Endothelial cell of umbilical vein (primary cell): Measurements from ENCODE around the gene LHFPL2. TPM values are rescaled to one million over a fixed set of nuclear protein-coding genes. Genes with fewer than 3 reads are reported as not detected.

Experiments used
- BruUV-seq: library from RNA; stranded (reverse); fragments of 400-500 nt; replicated peaks from 2 replicates; lab custom pipeline; 2021; lab: Mats Ljungman, UMichigan
- CTCF ChIA-PET: fragments of 300-600, 350-600 bp; sonication (Branson Sonifier 250); formaldehyde crosslinking; loops from one replicate; lab custom pipeline; 2021; ENCODE audit warnings: antibody characterized with exemption, inconsistent platforms; lab: Charles Lee
- POLR2A ChIA-PET: fragments of 300-600, 350-600 bp; sonication (Branson Sonifier 250); formaldehyde crosslinking; loops from one replicate; lab custom pipeline; 2021; ENCODE audit warnings: antibody characterized with exemption, inconsistent platforms; lab: Charles Lee
- DNase-seq: peaks from one replicate; pipeline ENCODE4 v3.0.0-alpha.2; 2011; ENCODE audit warnings: low read depth, low spot score
- FAIRE-seq: peaks from 2 replicates; lab custom pipeline; 2011; peaks lifted over from hg19 to GRCh38; lab: Jason Lieb, UNC
- H2AFZ ChIP-seq: 2 replicates; pipeline ENCODE4 v1.6.0; 2012; ENCODE audit warnings: low read depth, low read length, control low read depth, inconsistent platforms
- H3K27ac ChIP-seq: 2 replicates; pipeline ENCODE4 v1.5.1; 2011; ENCODE audit warnings: low read depth, mild to moderate bottlenecking, control low read depth, low read length, moderate library complexity; ENCODE audit not compliant: insufficient read depth
- H3K27me3 ChIP-seq, 2 experiments: 2 replicates each; pipeline versions ENCODE4 v1.6.0 to v1.6.1; 2011; ENCODE audit warnings: low read length in 2 of 2, mixed read lengths in 1 of 2; ENCODE audit not compliant: control insufficient read depth in 2 of 2, insufficient read depth in 2 of 2
- H3K36me3 ChIP-seq, 2 experiments: 2 replicates in 1 of 2; 3 replicates in 1 of 2; pipeline ENCODE4 v1.5.1; 2011; ENCODE audit warnings: low read length in 2 of 2, mild to moderate bottlenecking in 1 of 2, moderate library complexity in 1 of 2; ENCODE audit not compliant: control insufficient read depth in 2 of 2, insufficient read depth in 2 of 2; ENCODE audit errors: extremely low read depth in 1 of 2
- H3K4me1 ChIP-seq: 3 replicates; pipeline ENCODE4 v1.5.1; 2011; ENCODE audit warnings: mild to moderate bottlenecking, low read length; ENCODE audit not compliant: control insufficient read depth, insufficient read depth; ENCODE audit errors: extremely low read depth
- H3K4me2 ChIP-seq: 2 replicates; pipeline ENCODE4 v1.6.1; 2011; ENCODE audit warnings: low read length, control low read depth, mixed read lengths; ENCODE audit not compliant: insufficient read depth
- H3K4me3 ChIP-seq, 3 experiments: fragments of 200-600 bp in 1 of 3; sonication (generic), shearing (Covaris generic) in 1 of 3; replicated peaks in 1 of 3; 2 replicates each; pipeline ENCODE4 v1.5.1; 2011 to 2016; ENCODE audit warnings: control low read depth in 3 of 3, low read length in 3 of 3, mild to moderate bottlenecking in 2 of 3, inconsistent platforms in 1 of 3, low read depth in 1 of 3, moderate library complexity in 1 of 3; ENCODE audit not compliant: insufficient read depth in 1 of 3
- H3K79me2 ChIP-seq: 2 replicates; pipeline ENCODE4 v1.6.0; 2012; ENCODE audit warnings: low read length, inconsistent platforms; ENCODE audit not compliant: control insufficient read depth, insufficient read depth
- H3K9ac ChIP-seq: replicated peaks from 2 replicates; pipeline ENCODE3; 2011; ENCODE audit warnings: low read length, control low read depth; ENCODE audit not compliant: insufficient read depth; ENCODE audit errors: extremely low read depth
- H3K9me1 ChIP-seq: replicated peaks from 3 replicates; pipeline ENCODE4 v1.6.0; 2011; ENCODE audit warnings: mild to moderate bottlenecking, low read length; ENCODE audit not compliant: control insufficient read depth, insufficient read depth; ENCODE audit errors: extremely low read depth
- H3K9me3 ChIP-seq: replicated peaks from 2 replicates; pipeline ENCODE4 v1.5.1; 2012; ENCODE audit warnings: low read length, inconsistent platforms; ENCODE audit not compliant: control insufficient read depth, insufficient read depth
- H4K20me1 ChIP-seq: replicated peaks from 2 replicates; pipeline ENCODE3; 2011; ENCODE audit warnings: mild to moderate bottlenecking, low read length; ENCODE audit not compliant: control insufficient read depth, insufficient read depth; ENCODE audit errors: extremely low read depth
- EZH2 ChIP-seq: IDR thresholded peaks from 2 replicates; pipeline ENCODE4 v1.6.1; 2012; ENCODE audit warnings: borderline replicate concordance, low read depth, mild to moderate bottlenecking, moderate library complexity, low read length, inconsistent platforms; ENCODE audit not compliant: severe bottlenecking
- FOS ChIP-seq: IDR thresholded peaks from 2 replicates; pipeline ENCODE4 v1.6.1; 2011; ENCODE audit warnings: mild to moderate bottlenecking, low read length, moderate library complexity, borderline replicate concordance; ENCODE audit not compliant: insufficient read depth
- GATA2 ChIP-seq: IDR thresholded peaks from 2 replicates; pipeline ENCODE4 v1.7.0; 2011; ENCODE audit warnings: low read depth, mild to moderate bottlenecking, moderate library complexity, mixed read lengths, low read length; ENCODE audit not compliant: insufficient read length, insufficient read depth
- JUN ChIP-seq: IDR thresholded peaks from 2 replicates; pipeline ENCODE4 v1.6.1; 2011; ENCODE audit warnings: borderline replicate concordance, low read depth; ENCODE audit not compliant: insufficient read length, insufficient read depth
- MYC ChIP-seq: IDR thresholded peaks from one replicate; pipeline ENCODE4 v1.6.1; 2011; ENCODE audit warnings: mild to moderate bottlenecking, low read depth, low read length
- POLR2A ChIP-seq: IDR thresholded peaks from 2 replicates; pipeline ENCODE4 v1.6.1; 2012; ENCODE audit warnings: low read depth, mild to moderate bottlenecking, control low read depth, low read length
- POLR2AphosphoS5 ChIP-seq: IDR thresholded peaks from 2 replicates; pipeline ENCODE4 v1.6.1; 2012; ENCODE audit warnings: low read depth, mild to moderate bottlenecking, control low read depth, low read length, moderate library complexity; ENCODE audit not compliant: insufficient read depth
- dilution Hi-C: fragments of 300-500 bp; cut with MboI; formaldehyde crosslinking; loops from one replicate; pipeline ENCODE4 v1.15.0; 2019; ENCODE audit warnings: low sequenced_read_pairs; ENCODE audit not compliant: extremely low pct_ligation_motif_present
- intact Hi-C: fragments of 100-400 bp; cut with micrococcal nuclease; formaldehyde crosslinking; loops from one replicate; pipeline ENCODE4 v1.10.0; 2022
- polyA plus RNA-seq, 4 experiments: library from polyadenylated mRNA; depleted of rRNA in 3 of 4; stranded (reverse) in 3 of 4; unstranded in 1 of 4; fragments of >200 nt; gene quantifications; 2 replicates each; pipeline versions ENCODE4 v1.2.1 to v1.2.3, GENCODE V29; 2011 to 2012; ENCODE audit warnings: missing spikeins in 1 of 4
- total RNA-seq: library from RNA; stranded (reverse); gene quantifications from 2 replicates; pipeline ENCODE4 v1.2.3, GENCODE V29; 2021
- TF ChIP-seq, protein P1 (sequence below): IDR thresholded peaks from 2 replicates; pipeline ENCODE4 v1.6.1; 2011; ENCODE audit not compliant: insufficient read depth, insufficient read length
- TF ChIP-seq, protein P2 (sequence below), 2 donors: IDR thresholded peaks; 1 replicate in 1 of 2; 2 replicates in 1 of 2; pipeline ENCODE4 v1.5.1; 2011; ENCODE audit warnings: low read length in 2 of 2, mild to moderate bottlenecking in 2 of 2, moderate library complexity in 2 of 2, control low read depth in 1 of 2, inconsistent platforms in 1 of 2, low read depth in 1 of 2; ENCODE audit not compliant: insufficient read depth in 1 of 2; ENCODE audit errors: extremely low read depth in 1 of 2

LHFPL2 gene
- total and polyA plus RNA-seq, 2 donors (not counting 3 experiments of a cell fraction or from before 2014, with no cell fraction given): 9.6 to 36.3 TPM

DNA sequence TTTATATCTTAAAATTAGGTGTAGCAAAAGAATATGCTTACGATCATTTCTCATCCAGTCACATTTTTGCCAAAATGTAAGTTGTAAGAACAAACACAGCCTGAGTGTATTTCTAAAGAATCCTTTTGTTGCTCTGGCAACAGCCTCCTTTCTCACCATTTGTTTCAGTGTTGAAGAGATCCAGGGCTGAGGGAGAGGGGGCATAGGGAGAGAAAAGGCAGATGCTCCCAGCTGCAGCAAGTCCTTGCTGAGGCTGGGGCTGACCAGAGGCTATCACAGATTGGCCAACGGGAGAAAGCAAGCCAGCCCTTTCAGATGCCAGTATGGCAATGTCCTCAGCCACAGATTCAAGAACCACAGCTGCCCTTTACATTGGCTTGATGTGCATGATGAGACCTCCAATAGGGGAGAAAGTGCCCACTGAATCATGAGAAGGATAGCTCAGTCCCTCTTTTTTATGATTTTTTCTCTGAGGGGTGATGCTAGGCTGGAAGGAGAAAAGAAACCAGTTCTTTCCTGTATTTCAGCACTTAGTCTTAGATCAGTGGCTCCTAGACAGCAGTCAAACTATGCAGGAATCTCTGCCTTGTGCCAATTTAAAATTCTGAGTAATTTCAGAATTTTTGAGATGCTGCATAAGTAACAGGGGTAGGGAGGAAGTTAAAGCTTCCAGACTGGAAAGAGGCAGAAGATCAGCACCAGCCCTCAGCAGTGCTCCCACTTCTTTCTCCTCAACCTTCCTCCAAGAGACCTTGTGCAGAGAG is 142.1 kb downstream of the LHFPL2 start:
- Histone ChIP-seq H3K36me3 (peaks cover 0 to 2% of the 10 kb centered on the region in 2 experiments), H3K4me3 (no peak overlapping the region), H2AFZ (no peak overlapping the region), H3K27me3 (no peaks in the 10 kb centered on the region), H3K27ac (no peak overlapping the region), H3K79me2 (peaks cover 1% of the 10 kb centered on the region), H3K9ac (no peak overlapping the region), H4K20me1 (no peaks in the 10 kb centered on the region), H3K9me1 (no peaks in the 10 kb centered on the region), H3K4me2 (no peak overlapping the region), H3K4me1 (peaks cover 26% of the 10 kb centered on the region), H3K9me3 (no peaks in the 10 kb centered on the region)
- DNase-seq (no peak), FAIRE-seq (no peak)
- dilution Hi-C loops: no loop called here
- ChIA-PET CTCF (interaction anchor here (1.7 kb wide), 1 partner anchor 19 kb away, joined by 11 read pairs; no protein-coding TSS in a partner anchor), POLR2A (no interaction called here)
- TF ChIP-seq, protein P1, sequence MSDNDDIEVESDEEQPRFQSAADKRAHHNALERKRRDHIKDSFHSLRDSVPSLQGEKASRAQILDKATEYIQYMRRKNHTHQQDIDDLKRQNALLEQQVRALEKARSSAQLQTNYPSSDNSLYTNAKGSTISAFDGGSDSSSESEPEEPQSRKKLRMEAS: no peak
- TF ChIP-seq POLR2A (no peak), FOS (no peak), EZH2 (no peak), POLR2AphosphoS5 (no peak), MYC (no peak), GATA2 (no peak), JUN (no peak)
- TF ChIP-seq, protein P2, sequence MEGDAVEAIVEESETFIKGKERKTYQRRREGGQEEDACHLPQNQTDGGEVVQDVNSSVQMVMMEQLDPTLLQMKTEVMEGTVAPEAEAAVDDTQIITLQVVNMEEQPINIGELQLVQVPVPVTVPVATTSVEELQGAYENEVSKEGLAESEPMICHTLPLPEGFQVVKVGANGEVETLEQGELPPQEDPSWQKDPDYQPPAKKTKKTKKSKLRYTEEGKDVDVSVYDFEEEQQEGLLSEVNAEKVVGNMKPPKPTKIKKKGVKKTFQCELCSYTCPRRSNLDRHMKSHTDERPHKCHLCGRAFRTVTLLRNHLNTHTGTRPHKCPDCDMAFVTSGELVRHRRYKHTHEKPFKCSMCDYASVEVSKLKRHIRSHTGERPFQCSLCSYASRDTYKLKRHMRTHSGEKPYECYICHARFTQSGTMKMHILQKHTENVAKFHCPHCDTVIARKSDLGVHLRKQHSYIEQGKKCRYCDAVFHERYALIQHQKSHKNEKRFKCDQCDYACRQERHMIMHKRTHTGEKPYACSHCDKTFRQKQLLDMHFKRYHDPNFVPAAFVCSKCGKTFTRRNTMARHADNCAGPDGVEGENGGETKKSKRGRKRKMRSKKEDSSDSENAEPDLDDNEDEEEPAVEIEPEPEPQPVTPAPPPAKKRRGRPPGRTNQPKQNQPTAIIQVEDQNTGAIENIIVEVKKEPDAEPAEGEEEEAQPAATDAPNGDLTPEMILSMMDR (IDR thresholded peaks at IDR 0.05; ENCODE audit: extremely low read depth in 1 of 2, insufficient read depth in 1 of 2, low read depth in 1 of 2, low read length in 2 of 2): no peak
- intact Hi-C loops: no loop called here
- no TSS peak for BruUV-seq
